WI38 (cell line): Measurements from ENCODE around the gene RNF169.

Experiments used
- H3K4me3 ChIP-seq: 2 replicates; pipeline ENCODE4 v1.5.1; 2011; ENCODE audit warnings: low read depth, mild to moderate bottlenecking, control low read depth, low read length
- CTCF ChIP-seq: IDR thresholded peaks from 2 replicates; pipeline ENCODE4 v1.5.1; 2012; ENCODE audit warnings: low read depth, mild to moderate bottlenecking, control low read depth, low read length

The RNF169 gene

GRCh38 chr11:74877132-74877531 lies 128.5 kb downstream of the RNF169 start:
- TF ChIP-seq CTCF = peak; percentile 21; the same call in 1 of the 2 replicates
- no peak overlapping the region for H3K4me3 ChIP-seq
